NK-92 (cell line): ENCODE results near the gene CNNM3.
"Not testable (repeated sequence)": the region's sequence is repeated elsewhere in the genome, so short reads cannot be mapped to it uniquely, and the experiment has no call there.

Experiments
- DNase-seq: peaks from one replicate; lab custom pipeline; 2025; ENCODE audit not compliant: unreplicated experiment; lab: John Stamatoyannopoulos, UW

CNNM3 gene

GRCh38 chr2:96798733-96799622 lies 17.1 kb upstream of the CNNM3 start:
- no peak for DNase-seq

GRCh38 chr2:96799623-96799935 lies 16.5 kb upstream of the CNNM3 start:
- no peak for DNase-seq

GRCh38 chr2:96800061-96801004 lies 15.7 kb upstream of the CNNM3 start:
- no peak for DNase-seq

DNA sequence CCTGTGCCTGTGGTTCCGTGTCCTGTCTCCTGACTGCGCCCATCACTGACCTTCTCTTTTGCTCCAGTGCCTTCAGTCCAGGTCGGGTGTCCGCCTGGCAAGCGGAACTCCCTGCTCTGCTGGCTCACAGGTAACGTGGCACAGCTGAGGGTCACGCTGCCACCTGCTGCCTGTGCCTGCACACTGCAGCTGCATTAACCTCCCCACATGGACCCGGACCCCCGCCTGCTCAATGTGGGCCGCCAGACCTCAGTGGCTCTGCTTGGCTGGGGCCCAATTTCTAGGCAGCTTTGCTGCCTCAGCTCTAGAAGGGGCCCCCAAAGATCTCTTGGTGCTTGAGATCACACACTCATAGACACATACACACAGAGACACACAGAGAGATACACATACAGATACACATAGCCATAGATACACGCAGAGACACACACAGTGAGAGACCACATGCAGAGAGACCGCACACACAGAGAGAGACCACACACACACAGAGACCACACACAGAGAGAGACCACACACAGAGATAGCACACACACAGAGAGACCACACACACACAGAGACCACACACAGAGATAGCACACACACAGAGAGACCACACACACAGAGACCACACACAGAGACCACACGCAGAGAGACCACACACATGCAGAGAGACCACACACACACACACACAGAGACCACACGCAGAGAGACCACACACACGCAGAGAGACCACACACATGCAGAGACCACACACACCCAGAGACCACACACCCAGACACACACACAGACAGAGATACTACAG lies 14.9 kb upstream of the CNNM3 start:
- DNase-seq, result no peak

GRCh38 chr2:96801786-96802595 lies 14.1 kb upstream of the CNNM3 start:
- no peak for DNase-seq

DNA sequence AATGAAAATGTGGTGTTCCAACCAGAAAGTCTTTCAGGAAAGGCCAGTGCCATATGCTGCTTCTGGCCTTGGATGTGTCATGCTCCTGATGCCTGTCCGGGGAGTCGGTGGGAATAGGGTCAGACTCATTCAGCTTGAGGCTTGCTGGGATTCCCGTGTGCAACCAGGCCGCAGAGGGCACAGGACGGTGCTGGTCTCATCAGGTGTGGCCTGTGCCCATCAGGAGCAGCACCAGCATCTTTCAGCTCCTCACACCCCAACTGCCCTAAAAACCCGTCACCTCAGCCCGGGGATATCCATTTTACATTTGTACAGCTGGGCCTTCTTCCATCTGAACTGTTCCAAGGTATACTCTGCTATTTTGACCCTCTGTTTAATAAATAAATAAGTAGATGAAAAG lies 13.3 kb upstream of the CNNM3 start:
- no peak for DNase-seq

GRCh38 chr2:96804986-96805385 lies 11.1 kb upstream of the CNNM3 start:
- no peak for DNase-seq

DNA sequence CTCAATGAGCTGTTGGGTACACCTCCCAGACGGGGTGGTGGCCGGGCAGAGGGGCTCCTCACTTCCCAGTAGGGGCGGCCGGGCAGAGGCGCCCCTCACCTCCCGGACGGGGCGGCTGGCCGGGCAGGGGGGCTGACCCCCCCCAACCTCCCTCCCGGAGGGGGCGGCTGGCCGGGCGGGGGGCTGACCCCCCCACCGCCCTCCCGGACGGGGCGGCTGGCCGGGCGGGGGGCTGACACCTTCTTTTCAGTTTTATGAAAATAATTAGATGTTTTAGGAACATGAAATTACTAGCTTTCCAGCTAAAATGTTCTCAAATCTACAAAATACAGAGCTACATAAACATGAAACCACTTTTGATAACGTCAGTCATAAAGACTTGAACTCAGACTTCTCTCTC lies 10.1 kb upstream of the CNNM3 start:
- not testable (repeated sequence) for DNase-seq

GRCh38 chr2:96806468-96807126 lies 9.5 kb upstream of the CNNM3 start:
- no peak for DNase-seq

- no peak for DNase-seq
These were observed 9.0 kb upstream of the CNNM3 start for GRCh38 chr2:96807127-96807471.

DNA sequence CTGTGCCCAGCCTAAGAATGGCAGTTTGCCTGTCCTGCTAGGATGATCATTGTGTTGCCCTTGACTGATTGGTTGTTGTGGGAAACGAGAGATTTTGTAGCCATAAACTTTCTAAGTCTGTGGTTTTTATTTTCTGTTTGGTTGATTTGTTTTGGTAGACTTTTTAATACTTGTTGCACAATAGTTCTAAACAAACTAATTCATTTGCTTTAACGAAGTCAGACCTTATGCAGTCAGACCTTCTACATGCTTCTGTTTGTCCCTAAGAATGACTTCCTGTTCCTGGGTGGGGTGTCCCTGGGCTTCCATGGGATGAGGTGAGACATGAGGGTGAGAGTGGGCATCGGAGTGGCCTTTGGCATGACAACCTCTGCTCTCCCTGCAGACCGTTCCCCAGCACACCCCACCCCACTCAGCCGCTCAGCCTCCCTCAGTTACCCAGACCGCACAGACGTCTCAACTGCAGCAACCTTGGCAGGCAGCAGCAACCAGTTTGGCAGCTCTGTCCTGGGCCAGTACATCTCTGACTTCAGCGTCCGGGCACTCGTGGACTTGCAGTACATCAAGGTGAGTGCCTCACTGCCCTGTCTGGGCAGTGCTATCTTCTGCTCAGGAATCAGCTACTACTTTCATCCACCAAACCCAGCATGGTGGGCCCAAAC lies 7.8 kb upstream of the CNNM3 start:
- DNase-seq, result no peak

DNA sequence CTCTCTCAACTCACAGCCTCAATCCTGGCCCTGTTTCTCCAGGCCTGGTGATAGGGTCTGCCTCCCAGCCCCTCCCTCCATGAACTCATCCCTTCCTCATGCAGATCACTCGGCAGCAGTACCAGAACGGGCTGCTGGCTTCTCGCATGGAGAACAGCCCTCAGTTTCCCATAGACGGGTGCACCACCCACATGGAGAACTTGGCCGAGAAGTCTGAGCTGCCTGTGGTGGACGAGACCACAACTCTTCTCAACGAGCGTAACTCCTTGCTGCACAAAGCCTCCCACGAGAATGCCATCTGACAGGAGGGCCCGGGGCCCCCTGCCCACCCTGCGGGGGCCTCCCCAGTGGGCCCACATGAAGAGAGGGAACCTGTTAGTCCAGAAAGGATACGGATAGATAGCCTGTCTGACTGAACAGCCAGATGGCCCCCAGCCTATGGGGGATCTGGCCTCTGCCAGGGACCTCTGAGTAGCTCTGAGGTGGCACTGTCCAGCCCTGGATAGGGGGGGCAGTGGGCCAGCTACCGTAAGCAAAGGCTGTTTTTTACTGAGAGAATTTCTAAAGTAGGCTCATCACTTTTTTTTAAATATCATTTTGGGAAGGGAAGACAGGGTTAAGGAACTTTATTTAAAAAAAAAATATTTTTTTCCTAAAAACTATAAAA lies 6.7 kb upstream of the CNNM3 start:
- no peak for DNase-seq

- DNase-seq, result no peak
These were observed 5.9 kb upstream of the CNNM3 start for GRCh38 chr2:96809951-96810782.

GRCh38 chr2:96810783-96811192 lies 5.3 kb upstream of the CNNM3 start:
- DNase-seq, result no peak

DNA sequence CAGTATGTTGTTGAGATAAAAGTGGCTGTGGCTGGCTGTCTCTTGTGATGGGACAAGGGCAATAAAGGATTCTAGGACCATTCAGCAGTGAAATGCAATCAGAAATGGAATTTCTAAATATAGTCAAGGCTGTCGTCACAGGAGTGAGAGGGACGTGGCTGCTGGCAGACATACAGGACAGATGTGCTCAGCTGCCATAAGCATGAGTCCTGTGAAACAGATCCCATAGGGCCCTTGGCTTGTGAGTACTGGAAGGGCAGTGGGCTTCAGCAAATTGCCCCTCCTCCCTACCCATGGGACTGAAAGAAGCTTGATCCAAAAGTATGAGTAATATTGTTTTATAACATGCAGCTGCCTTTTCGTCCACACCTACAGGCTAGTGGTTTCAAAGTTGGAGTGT lies 4.2 kb upstream of the CNNM3 start:
- DNase-seq, result no peak

DNA sequence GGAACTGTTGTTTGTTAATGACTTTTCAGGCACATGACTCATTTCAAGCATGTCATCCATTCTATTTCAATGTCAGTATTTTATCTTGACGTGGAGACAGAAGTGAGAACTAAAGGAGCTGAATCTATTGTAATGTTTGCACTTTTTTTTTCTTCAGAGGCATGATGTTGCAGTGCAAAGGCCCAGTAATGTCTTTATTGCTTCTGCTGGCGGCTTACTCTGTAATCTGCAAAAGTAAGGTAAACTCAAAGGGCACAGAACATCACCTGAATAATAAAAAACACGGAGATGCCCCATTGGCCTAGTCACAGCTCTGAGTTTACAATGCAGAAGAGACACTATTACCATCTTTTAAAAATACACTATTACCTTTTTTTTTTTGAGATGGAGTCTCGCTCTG lies 2.4 kb upstream of the CNNM3 start:
- no peak for DNase-seq

DNA sequence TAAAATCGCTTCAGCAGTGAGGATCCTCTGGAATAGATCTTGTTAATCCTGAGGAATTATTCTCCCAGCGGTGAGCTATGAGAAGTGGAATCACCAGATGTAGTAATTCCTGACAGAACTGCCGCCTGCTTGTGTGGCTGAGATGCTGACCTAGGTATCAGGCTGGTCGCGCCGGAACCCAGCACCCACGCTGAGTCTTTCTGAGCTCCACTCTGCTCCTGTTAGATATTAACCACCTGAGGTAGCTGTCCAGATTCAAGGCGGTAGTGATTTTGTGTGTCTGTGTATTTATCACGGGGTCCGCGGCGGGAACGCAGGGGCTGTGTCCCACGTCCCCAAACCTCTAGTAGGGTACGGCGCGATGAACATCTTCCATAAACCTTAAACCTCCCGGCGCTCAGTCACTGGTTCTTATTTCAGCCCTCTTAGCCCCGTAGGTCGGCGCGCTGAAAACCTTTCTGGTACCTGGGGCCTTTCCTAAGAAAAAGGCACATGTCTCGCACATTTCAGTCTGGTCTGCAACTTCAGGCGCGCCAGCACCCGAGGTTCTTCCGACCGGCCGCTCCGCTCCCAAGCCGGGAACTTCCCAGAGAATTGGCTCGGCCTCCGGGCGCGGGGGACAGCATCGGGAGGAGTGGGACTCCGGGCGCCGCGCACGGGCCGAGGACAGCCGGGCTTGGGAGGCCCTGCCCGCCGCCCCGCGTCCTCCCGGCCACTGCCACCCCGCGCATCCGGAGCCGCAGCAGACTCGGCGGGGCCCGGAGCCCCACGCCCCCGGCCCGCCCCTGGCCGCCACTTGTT lies 542 bp upstream of the CNNM3 start:
- no peak for DNase-seq
